Measurements from ENCODE around the gene OR2H1.
"Not testable (repeated sequence)": the region's sequence is repeated elsewhere in the genome, so short reads cannot be mapped to it uniquely, and the experiment has no call there.

OR2H1 gene

GRCh38 chr6:29456971-29457370, at the start of gene OR2H1, which contains the start of gene OR11A1:
Gene OR2H1, plus strand, starts transcription at chr6:29457155. Its CDS starts 4,615 bp downstream, at chr6:29461770.
Gene OR11A1, minus strand, starts transcription at chr6:29457071. Its CDS starts 29,430 bp downstream, at chr6:29427641.
- no peak for DNase-seq (ENCODE audit: low spot score)

- no peak for DNase-seq (ENCODE audit: low spot score)
These were observed 42.4 kb upstream of the OR2H1 start, which contains the start of gene OR12D1 for GRCh38 chr6:29414588-29414987. Gene OR12D1, plus strand, starts transcription at chr6:29414928.

- no peak for DNase-seq (ENCODE audit: low spot score)
These were observed 37.4 kb upstream of the OR2H1 start for GRCh38 chr6:29419516-29419915.

- DNase-seq (ENCODE audit: low spot score): no peak
These were observed 32.8 kb upstream of the OR2H1 start for GRCh38 chr6:29424168-29424567.

DNA sequence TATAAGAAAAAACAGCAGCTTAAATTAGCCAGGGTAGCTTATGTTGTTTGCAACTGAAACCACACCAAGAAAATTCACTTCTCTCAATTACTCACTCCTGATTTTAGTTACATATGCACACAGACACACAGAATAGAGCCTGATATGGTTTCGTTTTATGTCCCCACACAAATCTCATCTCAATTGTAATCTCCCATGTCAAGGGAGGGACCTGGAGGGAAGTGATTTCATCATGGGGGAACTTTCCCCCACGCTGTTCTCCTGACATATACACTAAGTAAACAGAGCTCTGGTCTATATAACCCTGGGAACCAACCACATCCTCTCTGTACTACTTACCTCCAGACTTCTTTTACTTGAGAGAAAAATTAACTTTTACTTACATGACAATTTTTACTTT, 32.4 kb upstream of the OR2H1 start:
- DNase-seq (ENCODE audit: low spot score): no peak

DNA sequence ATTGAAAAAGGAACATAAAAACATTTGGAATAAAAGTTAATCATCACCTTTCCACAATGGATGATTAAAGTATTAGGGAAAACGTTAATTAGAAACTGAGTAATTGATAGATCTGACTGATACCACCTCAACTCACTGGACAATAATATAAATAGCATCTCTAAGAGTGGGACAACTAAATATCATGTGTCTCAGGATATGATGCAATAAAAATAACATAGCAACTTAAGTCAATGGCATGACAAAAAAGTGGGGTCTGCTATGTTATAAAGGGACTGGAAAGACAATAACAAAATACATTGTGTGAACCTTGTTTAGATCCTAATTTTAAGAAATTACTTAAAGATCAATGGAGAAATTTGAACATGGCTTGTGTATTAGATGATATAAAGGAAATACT, 31.9 kb upstream of the OR2H1 start:
- DNase-seq (ENCODE audit: low spot score): no peak

- DNase-seq (ENCODE audit: low spot score): no peak
These were observed 30.3 kb upstream of the OR2H1 start for GRCh38 chr6:29426654-29427053.

DNA sequence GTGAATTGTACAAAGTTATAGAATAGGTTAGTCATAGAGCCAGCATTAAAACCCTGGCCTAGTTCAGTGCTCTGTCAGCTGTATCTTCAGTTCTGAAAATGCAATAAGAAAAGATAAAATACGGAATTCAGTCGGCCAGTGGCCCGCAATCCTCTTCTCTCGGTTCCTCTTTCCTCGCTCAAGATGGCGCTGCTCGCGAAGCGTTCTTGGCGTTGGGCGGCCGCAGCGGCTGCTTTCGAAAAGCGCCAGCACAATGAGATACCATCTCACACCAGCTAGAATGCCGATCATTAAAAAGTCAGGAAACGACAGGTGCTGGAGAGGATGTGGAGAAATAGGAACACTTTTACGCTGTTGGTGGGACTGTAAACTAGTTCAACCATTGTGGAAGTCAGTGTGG, 20.2 kb upstream of the OR2H1 start:
- not testable (repeated sequence) for DNase-seq (ENCODE audit: low spot score)

DNA sequence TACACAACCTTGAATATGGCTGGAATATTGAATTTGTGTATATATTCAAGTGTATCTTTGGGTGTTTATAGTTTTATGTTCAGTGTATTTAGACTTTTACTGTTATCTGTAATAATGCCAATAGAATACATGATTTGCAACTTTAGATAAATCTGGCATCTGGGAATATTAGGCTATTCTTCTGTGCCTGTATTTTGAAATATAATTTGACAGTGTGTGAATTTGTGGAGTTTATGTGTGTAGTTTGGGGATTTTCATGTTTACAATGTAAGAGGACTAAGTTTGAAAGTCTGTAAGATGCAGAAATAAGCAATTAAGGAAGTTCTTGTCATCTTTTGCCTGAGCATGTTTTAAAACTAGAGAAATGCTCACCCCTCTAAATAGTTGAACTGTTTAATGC, 17.9 kb upstream of the OR2H1 start, which contains the start of gene OR10C1:
TSS of gene OR10C1 (plus strand) at position 301 of the 400 bp plus-strand sequence. CDS start 710 bp downstream, outside the sequence.
- no peak for DNase-seq (ENCODE audit: low spot score)

- no peak for DNase-seq (ENCODE audit: low spot score)
These were observed 14.2 kb upstream of the OR2H1 start for GRCh38 chr6:29442719-29443118.

DNA sequence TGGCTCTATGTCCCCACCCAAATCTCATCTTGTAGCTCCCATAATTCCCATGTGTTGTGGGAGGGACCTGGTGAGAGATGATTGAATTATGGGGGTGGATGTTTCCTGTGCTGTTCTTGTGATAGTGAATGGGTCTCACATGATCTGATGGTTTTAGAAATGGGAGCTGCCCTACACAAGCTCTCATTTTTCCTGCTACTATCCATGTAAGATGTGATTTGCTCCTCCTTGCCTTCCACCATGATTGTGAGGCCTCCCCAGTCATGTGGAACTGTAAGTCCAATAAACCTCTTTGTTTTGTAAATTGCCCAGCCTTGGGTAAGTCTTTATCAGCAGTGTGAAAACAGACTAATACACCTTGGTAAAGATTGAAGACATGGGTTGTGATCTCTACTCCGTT, 12.9 kb upstream of the OR2H1 start:
- DNase-seq (ENCODE audit: low spot score): not testable (repeated sequence)

GRCh38 chr6:29447670-29448069, 9.3 kb upstream of the OR2H1 start:
- DNase-seq (ENCODE audit: low spot score): no peak

- no peak for DNase-seq (ENCODE audit: low spot score)
These were observed 5.3 kb upstream of the OR2H1 start for GRCh38 chr6:29451471-29452193.

- no peak for DNase-seq (ENCODE audit: low spot score)
These were observed 4.3 kb downstream of the OR2H1 start for GRCh38 chr6:29461021-29461814.

GRCh38 chr6:29462022-29462421, 5.1 kb downstream of the OR2H1 start:
- DNase-seq (ENCODE audit: low spot score): no peak

DNA sequence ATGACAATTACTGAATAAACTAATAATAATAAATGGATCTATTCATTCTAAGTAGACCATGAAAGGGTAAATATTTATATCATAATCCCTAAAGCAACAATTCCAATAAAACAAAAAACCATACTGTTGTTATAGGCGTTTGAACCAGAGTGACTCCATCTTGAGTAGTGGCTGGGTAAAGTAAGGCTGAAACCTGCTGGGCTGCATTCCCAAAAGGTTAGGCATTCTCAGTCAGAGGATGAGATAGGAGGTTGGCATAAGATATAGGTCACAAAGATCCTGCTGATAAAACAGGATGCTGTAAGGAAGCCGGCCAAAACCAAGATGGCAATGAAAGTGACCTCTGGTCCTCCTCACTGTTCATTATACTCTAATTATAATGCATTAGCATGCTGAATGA, 8.3 kb downstream of the OR2H1 start:
- no peak for DNase-seq (ENCODE audit: low spot score)

DNA sequence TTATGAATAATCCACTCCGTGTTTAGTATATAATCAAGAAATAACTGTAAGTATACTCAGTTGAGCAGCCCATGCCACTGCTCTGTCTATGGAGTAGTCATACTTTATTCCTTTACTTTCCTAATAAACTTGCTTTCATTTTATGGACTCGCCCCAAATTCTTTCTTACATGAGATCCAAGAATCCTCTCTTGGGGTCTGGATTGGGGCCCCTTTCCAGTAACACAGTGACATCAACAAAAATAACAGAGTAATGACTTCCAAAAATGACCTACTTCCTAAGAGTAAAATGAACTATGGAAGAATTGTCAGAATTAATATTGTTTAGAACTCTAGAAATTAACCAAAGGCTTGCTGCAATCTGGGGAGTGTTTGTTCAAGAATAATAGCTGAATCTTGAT, 8.8 kb downstream of the OR2H1 start:
- DNase-seq (ENCODE audit: low spot score): no peak

GRCh38 chr6:29466241-29466640, 9.3 kb downstream of the OR2H1 start:
- DNase-seq (ENCODE audit: low spot score): no peak

DNA sequence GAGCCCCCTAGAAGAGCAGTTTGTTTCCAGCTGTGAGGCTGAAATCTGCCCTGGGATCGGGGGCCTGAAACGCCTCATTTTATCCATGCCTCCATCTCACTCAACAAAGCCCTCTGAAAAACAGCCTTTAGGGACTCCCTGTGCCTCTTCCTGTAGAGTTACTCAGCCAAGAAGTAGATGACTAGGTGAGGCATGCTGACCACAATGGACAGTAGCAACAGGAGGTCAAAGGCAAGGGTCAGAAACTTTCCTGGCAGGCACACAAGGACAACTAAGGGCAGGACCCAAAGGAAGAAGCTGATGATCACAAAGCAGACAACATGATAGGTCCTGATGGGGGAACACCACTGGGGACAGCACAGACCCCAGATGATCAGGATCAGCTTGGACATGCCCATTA, 18.0 kb downstream of the OR2H1 start:
- no peak for DNase-seq (ENCODE audit: low spot score)

- no peak for DNase-seq (ENCODE audit: low spot score)
These were observed 21.0 kb downstream of the OR2H1 start for GRCh38 chr6:29477923-29478450.

DNA sequence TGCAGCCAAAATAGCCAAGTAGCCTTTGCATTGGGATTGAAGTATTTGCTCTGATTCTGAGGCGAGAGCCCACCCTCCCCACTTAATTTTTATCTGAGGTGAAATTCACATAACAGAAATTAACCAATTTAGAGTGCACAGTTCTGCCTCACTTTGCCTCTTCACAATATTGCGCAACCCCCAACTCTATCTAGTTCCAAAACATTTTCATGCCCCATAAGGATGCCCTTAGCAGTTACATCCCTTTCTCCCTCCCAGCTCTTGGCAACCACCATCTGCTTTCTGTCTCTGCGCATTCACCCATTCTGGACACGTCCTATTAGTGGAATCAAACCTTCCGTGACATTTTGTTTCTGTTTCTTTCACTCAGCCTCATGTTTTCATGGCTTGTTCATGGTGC, 21.8 kb downstream of the OR2H1 start:
- DNase-seq (ENCODE audit: low spot score): no peak

- no peak for DNase-seq (ENCODE audit: low spot score)
These were observed 22.6 kb downstream of the OR2H1 start for GRCh38 chr6:29479560-29479959.

DNA sequence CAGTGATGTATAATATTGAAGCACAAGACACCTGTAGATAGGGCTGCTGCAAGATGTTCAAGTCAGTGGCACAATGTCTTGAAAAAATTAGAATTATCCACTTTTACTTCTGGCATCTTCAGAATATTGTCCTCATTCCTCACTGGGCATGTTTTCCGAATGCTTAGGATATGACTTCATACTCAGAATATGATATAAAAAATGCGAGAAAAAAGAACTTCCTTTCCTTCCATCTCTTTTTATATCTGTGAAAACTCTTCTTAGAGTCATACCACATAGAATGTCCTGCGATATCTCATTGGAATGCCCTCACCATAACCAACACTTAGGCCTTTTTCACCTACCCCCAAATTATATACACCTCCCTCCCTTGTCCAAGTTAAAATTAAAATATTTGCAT, 26.2 kb downstream of the OR2H1 start:
- DNase-seq (ENCODE audit: low spot score): no peak
